ENCODE measurements around the gene PTPA. TPM values are rescaled to one million over a fixed set of nuclear protein-coding genes. Genes with fewer than 3 reads are reported as not detected.

PTPA gene
- total and polyA plus RNA-seq, 9 of the 15 experiments (the other 6 are each of a cell fraction or from before 2014, with no cell fraction given), result 1.7 to 121 (median 72.6) TPM

GRCh38 chr9:129142138-129142935 lies 31.1 kb downstream of the PTPA start:
- no peak overlapping the region for H3K27ac ChIP-seq (ENCODE audit: extremely low read depth, low read depth, low read length)
- no peak for DNase-seq (ENCODE audit: extremely low read depth in 1 of 4, low spot score in 3 of 4)
- no peak overlapping the region for H2AFZ ChIP-seq (ENCODE audit: low read depth, low read length)
- in situ Hi-C loops (cut with MboI), result no loop called here
- no peak overlapping the region for H3K4me3 ChIP-seq
- no TSS peak for BruUV-seq (replicated peaks)
- H4K20me1 ChIP-seq (replicated peaks; ENCODE audit: control insufficient read depth, insufficient read depth, low read length), result no peaks in the 10 kb centered on the region
- no peaks in the 10 kb centered on the region for H3K27me3 ChIP-seq (ENCODE audit: control insufficient read depth in 2 of 2, insufficient read depth in 2 of 2, low read length in 2 of 2)
- H3K9me3 ChIP-seq (replicated peaks; ENCODE audit: control insufficient read depth, insufficient read depth, low read depth, low read length), result no peaks in the 10 kb centered on the region
- 94% methylated on average over 12 of the region's 15 CpGs for WGBS (ENCODE audit: insufficient coverage, low coverage, missing lambda C conversion rate)
- intact Hi-C loops (cut with micrococcal nuclease), result no loop called here
- no peak for FAIRE-seq
- H3K9ac ChIP-seq (ENCODE audit: insufficient read depth in 1 of 2, low read depth in 2 of 2, low read length in 2 of 2), result peak overlapping the region in 1 of 2 experiments; percentile 6; a peak in 1 of 4 replicates
- peaks cover 17% of the 10 kb centered on the region for H3K79me2 ChIP-seq (ENCODE audit: control insufficient read depth, insufficient read depth, low read length)
- peaks cover 30 to 62% of the 10 kb centered on the region in 2 experiments for H3K4me1 ChIP-seq (replicated peaks in 1 of 2; ENCODE audit: control insufficient read depth in 2 of 2, insufficient read depth in 2 of 2, low read length in 2 of 2)
- H3K36me3 ChIP-seq (ENCODE audit: control insufficient read depth, insufficient read depth, low read length), result peaks cover 59% of the 10 kb centered on the region; the same call in 2 of the 3 replicates
- CTCF ChIA-PET (ENCODE audit: low intra/inter-chr PET ratio), result interaction anchor here (0.7 kb wide), 1 partner anchor 469 kb away, joined by 3 read pairs; no protein-coding TSS in a partner anchor
- ATAC-seq, result no peak
- POLR2A ChIA-PET, result interaction anchor here (0.9 to 2.1 kb wide), 9 partner anchors 9 to 466 kb away, joined by 3 to 6 read pairs (median 4); partner anchors contain the start of genes IER5L and PTPA
- no peak overlapping the region for H3K4me2 ChIP-seq (ENCODE audit: insufficient read depth, low read length)
- H3K9me1 ChIP-seq (ENCODE audit: control insufficient read depth, insufficient read depth, low read length), result no peaks in the 10 kb centered on the region
- TF ChIP-seq SNRNP70 (optimal IDR thresholded peaks at IDR 0.05; ENCODE audit: low read depth, low read length), result no peak
- no peak for TF ChIP-seq POLR2H (tag; IDR thresholded peaks at IDR 0.05; ENCODE audit: low read depth)
- no peak for TF ChIP-seq THRA (IDR thresholded peaks at IDR 0.05)
- no peak for TF ChIP-seq SMAD1 (IDR thresholded peaks at IDR 0.05; ENCODE audit: low read depth, low read length, partially characterized antibody)
- TF ChIP-seq HINFP (tag; conservative IDR thresholded peaks at IDR 0.05; ENCODE audit: low read depth), result no peak
- TF ChIP-seq MIER1 (IDR thresholded peaks at IDR 0.05; ENCODE audit: low read depth), result no peak
- no peak for TF ChIP-seq RNF219 (CRISPR knock-in tag; IDR thresholded peaks at IDR 0.05)
- TF ChIP-seq HMG20A (CRISPR knock-in tag; conservative IDR thresholded peaks at IDR 0.05), result no peak
- no peak for TF ChIP-seq ZNF324 (CRISPR knock-in tag; IDR thresholded peaks at IDR 0.05)
- no peak for TF ChIP-seq XRCC5 (IDR thresholded peaks at IDR 0.05; ENCODE audit: low read depth, low read length)
- no peak for TF ChIP-seq TFAM (CRISPR knock-in tag; conservative IDR thresholded peaks at IDR 0.05)
- peak in 1 of 2 experiments; percentile 16; a peak in 1 of 4 replicates for TF ChIP-seq TEAD1 (CRISPR knock-in tag; IDR thresholded peaks at IDR 0.05)
- no peak for TF ChIP-seq MYBL2 (IDR thresholded peaks at IDR 0.05; ENCODE audit: low read depth)
- no peak for TF ChIP-seq MYBL2 (CRISPR knock-in tag; IDR thresholded peaks at IDR 0.05; ENCODE audit: borderline replicate concordance)
- TF ChIP-seq PURB (CRISPR knock-in tag; IDR thresholded peaks at IDR 0.05; ENCODE audit: low read depth), result no peak
- no peak for TF ChIP-seq ERF (CRISPR knock-in tag; IDR thresholded peaks at IDR 0.05)
- no peak for TF ChIP-seq ZNF644 (tag; IDR thresholded peaks at IDR 0.05; ENCODE audit: low read depth)
